ENCODE data around the gene NTRK2. TPM values are rescaled to one million over a fixed set of nuclear protein-coding genes. Genes with fewer than 3 reads are reported as not detected.

The NTRK2 gene
- total RNA-seq, 6 experiments from 2014 or later = 0.18 to 0.49 (median 0.30) TPM

DNA sequence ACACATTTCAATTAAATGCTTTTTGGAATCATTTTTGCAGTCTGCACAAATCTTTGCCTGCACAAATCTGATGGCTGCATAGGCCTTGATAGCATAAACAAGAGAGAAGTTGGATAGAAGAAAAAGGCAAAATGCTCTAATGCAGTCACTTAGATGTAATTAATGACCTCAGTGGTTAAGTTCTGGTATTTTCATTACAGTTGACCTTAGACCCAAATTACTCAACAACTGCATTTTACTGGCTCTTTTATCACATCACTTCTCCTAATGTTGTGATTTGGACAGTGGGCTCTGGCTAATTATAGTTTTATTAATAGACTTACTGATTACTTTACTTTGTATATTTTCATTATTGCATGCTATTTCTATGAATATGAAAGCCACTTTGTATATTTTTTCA, 34.3 kb downstream of the NTRK2 start:
- no peak for ATAC-seq
- Histone ChIP-seq H3K9me3 (no peaks in the 10 kb centered on the region), H3K4me3 (no peak overlapping the region), H3K4me1 (no peaks in the 10 kb centered on the region), H3K27ac (no peak overlapping the region), H3K36me3 (no peaks in the 10 kb centered on the region), H3K27me3 (no peaks in the 10 kb centered on the region)
- TF ChIP-seq, protein P1, sequence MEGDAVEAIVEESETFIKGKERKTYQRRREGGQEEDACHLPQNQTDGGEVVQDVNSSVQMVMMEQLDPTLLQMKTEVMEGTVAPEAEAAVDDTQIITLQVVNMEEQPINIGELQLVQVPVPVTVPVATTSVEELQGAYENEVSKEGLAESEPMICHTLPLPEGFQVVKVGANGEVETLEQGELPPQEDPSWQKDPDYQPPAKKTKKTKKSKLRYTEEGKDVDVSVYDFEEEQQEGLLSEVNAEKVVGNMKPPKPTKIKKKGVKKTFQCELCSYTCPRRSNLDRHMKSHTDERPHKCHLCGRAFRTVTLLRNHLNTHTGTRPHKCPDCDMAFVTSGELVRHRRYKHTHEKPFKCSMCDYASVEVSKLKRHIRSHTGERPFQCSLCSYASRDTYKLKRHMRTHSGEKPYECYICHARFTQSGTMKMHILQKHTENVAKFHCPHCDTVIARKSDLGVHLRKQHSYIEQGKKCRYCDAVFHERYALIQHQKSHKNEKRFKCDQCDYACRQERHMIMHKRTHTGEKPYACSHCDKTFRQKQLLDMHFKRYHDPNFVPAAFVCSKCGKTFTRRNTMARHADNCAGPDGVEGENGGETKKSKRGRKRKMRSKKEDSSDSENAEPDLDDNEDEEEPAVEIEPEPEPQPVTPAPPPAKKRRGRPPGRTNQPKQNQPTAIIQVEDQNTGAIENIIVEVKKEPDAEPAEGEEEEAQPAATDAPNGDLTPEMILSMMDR (IDR thresholded peaks at IDR 0.05) = no peak
- no peak for TF ChIP-seq POLR2A (IDR thresholded peaks at IDR 0.05)
- no peak for DNase-seq
- intact Hi-C loops (cut with DNase I) = no loop called here

DNA sequence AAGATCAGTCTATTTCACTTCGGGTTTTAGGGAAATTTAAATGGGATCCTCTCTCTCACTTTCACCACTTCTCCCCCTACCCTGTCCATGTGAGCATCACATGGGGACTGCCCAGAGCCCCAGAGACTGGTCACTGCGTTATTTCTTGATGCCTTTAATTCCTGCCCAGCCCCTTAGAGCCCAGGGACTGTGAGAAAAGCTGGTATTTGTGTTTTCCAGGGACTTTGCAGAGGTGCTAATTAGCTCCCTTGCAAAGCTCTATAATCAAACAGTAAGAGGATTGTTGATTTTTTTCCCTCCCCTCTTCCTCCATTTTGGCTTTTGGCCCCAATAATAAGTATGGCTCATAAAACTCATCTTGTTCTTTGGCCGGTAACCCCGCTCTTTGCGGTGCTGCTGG, 35.6 kb downstream of the NTRK2 start:
- Histone ChIP-seq H3K4me3 (no peak overlapping the region), H3K36me3 (no peaks in the 10 kb centered on the region), H3K27ac (no peak overlapping the region), H3K9me3 (no peaks in the 10 kb centered on the region), H3K27me3 (no peaks in the 10 kb centered on the region), H3K4me1 (no peaks in the 10 kb centered on the region)
- ATAC-seq (no peak), DNase-seq (no peak)
- TF ChIP-seq POLR2A (IDR thresholded peaks at IDR 0.05) = no peak
- TF ChIP-seq, protein P1 (IDR thresholded peaks at IDR 0.05) = no peak
- WGBS (ENCODE audit: insufficient coverage, low coverage, low lambda C conversion rate, missing lambda C conversion rate) = 63% methylated on average over 5 of the region's 5 CpGs
- intact Hi-C loops (cut with DNase I) = no loop called here

DNA sequence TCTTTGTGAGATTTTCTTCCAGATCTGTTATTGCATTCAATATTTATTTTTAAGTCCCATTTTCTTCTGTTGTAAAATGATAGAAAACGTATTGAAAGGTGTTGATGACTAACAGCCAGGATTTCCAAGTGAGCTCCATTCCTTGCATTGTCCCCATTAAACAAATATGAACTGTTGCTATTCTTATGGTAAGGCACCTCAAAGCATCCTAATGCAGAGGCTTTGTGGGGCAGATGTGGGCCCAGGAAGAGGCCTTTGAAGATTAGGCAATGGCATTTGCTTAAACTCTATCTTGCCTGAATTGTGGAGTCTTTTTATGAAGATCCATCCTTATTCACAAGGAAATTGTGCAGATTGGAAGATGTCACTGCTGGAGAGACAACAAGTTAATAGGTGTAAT, 38.9 kb downstream of the NTRK2 start:
- ATAC-seq (no peak), DNase-seq (no peak)
- no peaks in the 10 kb centered on the region for H3K9me3 ChIP-seq
- 62% methylated on average over 1 of the region's 1 CpG for WGBS (ENCODE audit: insufficient coverage, low coverage, low lambda C conversion rate, missing lambda C conversion rate)
- no peaks in the 10 kb centered on the region for H3K27me3 ChIP-seq
- TF ChIP-seq, protein P1 (IDR thresholded peaks at IDR 0.05) = no peak
- TF ChIP-seq POLR2A (IDR thresholded peaks at IDR 0.05) = no peak
- no peak overlapping the region for H3K27ac ChIP-seq
- H3K4me1 ChIP-seq = no peaks in the 10 kb centered on the region
- no peaks in the 10 kb centered on the region for H3K36me3 ChIP-seq
- H3K4me3 ChIP-seq = no peak overlapping the region
- intact Hi-C loops (cut with DNase I) = no loop called here

DNA sequence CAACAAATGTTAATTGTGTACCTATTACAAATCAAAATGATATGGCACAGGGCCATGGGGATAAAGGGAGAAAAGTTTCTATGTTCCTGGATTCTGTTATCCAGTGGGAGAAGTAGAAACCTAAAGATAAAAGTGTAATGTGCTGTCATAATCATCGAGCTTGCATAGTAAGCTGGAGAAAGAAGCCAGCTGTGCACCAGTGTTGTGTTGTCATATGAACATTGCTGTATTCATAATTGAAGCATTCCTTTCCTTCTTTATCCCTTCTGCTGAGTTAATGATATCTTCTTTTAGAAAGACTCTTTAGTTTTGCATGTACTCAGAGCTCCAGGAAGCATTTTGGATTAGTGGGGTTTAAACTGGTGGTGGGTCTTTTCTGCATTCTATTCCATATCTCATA, 39.5 kb downstream of the NTRK2 start:
- DNase-seq = no peak
- H3K36me3 ChIP-seq = no peaks in the 10 kb centered on the region
- TF ChIP-seq POLR2A (IDR thresholded peaks at IDR 0.05) = no peak
- TF ChIP-seq, protein P1 (IDR thresholded peaks at IDR 0.05) = no peak
- WGBS (ENCODE audit: insufficient coverage, low coverage, low lambda C conversion rate, missing lambda C conversion rate) = 62% methylated on average over 1 of the region's 1 CpG
- no peaks in the 10 kb centered on the region for H3K27me3 ChIP-seq
- intact Hi-C loops (cut with DNase I) = no loop called here
- no peak overlapping the region for H3K27ac ChIP-seq
- ATAC-seq = no peak
- no peak overlapping the region for H3K4me3 ChIP-seq
- H3K4me1 ChIP-seq = no peaks in the 10 kb centered on the region
- H3K9me3 ChIP-seq = no peaks in the 10 kb centered on the region

DNA sequence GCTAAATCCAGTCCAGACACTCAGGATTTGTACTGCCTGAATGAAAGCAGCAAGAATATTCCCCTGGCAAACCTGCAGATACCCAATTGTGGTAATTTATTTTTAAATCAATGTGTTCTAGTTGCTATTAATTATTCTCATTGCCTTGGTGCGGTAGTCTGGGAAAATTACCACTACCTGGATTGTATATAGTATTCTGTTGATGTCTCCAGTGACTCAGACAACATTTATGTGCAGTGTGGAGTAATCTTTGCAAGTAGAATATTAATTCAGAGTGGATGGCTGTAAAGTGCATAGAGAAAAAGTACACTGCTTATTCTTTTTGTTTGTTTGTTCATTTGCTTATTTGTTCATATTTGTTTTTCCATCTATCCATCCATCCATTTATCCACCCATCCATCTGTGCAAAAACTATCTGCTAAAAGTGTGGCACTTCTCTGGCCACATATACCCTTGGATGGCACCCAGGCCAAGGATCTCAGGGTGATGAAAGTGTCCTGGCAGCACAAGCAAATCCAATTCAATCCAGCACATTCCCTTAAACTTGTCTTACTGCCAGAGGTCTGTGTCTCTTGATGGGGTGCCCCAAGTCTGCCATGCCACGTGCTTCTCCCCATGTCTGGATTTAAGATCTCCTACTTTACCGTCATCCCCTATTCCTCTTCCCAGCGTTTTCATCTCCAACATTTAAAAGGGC, 41.3 kb downstream of the NTRK2 start:
- WGBS (ENCODE audit: insufficient coverage, low coverage, low lambda C conversion rate, missing lambda C conversion rate) = 68% methylated on average over 4 of the region's 4 CpGs
- Histone ChIP-seq H3K4me3 (no peak overlapping the region), H3K27ac (no peak overlapping the region), H3K4me1 (no peaks in the 10 kb centered on the region), H3K9me3 (no peaks in the 10 kb centered on the region), H3K27me3 (no peaks in the 10 kb centered on the region), H3K36me3 (no peaks in the 10 kb centered on the region)
- TF ChIP-seq POLR2A (IDR thresholded peaks at IDR 0.05) = no peak
- TF ChIP-seq, protein P1 (IDR thresholded peaks at IDR 0.05) = no peak
- no peak for ATAC-seq
- no peak for DNase-seq
- intact Hi-C loops (cut with DNase I) = no loop called here
